HepG2 (cell line): ENCODE data around the gene KCNIP4. TPM values are rescaled to one million over a fixed set of nuclear protein-coding genes. Genes with fewer than 3 reads are reported as not detected.

ENCODE experiments used
- ARNTL ChIP-seq: sonication (generic); formaldehyde crosslinking; IDR thresholded peaks from 2 replicates; pipeline ENCODE4 v1.4.0; 2020; ENCODE audit warnings: mild to moderate bottlenecking, missing genetic modification reagents
- ATF2 ChIP-seq: sonication (generic); formaldehyde crosslinking; IDR thresholded peaks from 2 replicates; pipeline ENCODE4 v1.4.0; 2020; ENCODE audit warnings: missing genetic modification reagents
- CCAR2 ChIP-seq: fragments of 200-400 bp; formaldehyde crosslinking; optimal IDR thresholded peaks from 2 replicates; pipeline ENCODE3; 2018; ENCODE audit warnings: low read depth, mild to moderate bottlenecking, low read length, moderate library complexity
- E2F1 ChIP-seq: sonication (generic); formaldehyde crosslinking; IDR thresholded peaks from 2 replicates; pipeline ENCODE4 v1.5.0; 2020; ENCODE audit warnings: missing genetic modification reagents
- GATAD1 ChIP-seq: IDR thresholded peaks from 2 replicates; pipeline ENCODE4 v1.6.1; 2016; ENCODE audit warnings: missing genetic modification reagents, missing compliant biosample characterization
- HMG20B ChIP-seq: conservative IDR thresholded peaks from 2 replicates; pipeline ENCODE4 v1.6.1; 2016; ENCODE audit warnings: missing genetic modification reagents, missing compliant biosample characterization
- MXI1 ChIP-seq: IDR thresholded peaks from 3 replicates; pipeline ENCODE4 v1.6.1; 2012; ENCODE audit warnings: low read depth, low read length, inconsistent platforms, borderline replicate concordance
- NR2F1 ChIP-seq, 2 experiments: fragments of 450-650 bp in 1 of 2; formaldehyde crosslinking in 1 of 2; IDR thresholded peaks; 2 replicates each; pipeline versions ENCODE4 v1.5.0 to v1.6.1; 2016 to 2020; ENCODE audit warnings: mild to moderate bottlenecking in 1 of 2, missing compliant biosample characterization in 1 of 2, missing genetic modification reagents in 1 of 2, moderate library complexity in 1 of 2
- PAX8 ChIP-seq: sonication (generic); formaldehyde crosslinking; IDR thresholded peaks from 2 replicates; pipeline ENCODE4 v1.8.0; 2022; ENCODE audit warnings: mild to moderate bottlenecking, missing genetic modification reagents, borderline replicate concordance
- SALL1 ChIP-seq: sonication (generic); formaldehyde crosslinking; IDR thresholded peaks from 2 replicates; pipeline ENCODE4 v1.8.0; 2022; ENCODE audit warnings: mild to moderate bottlenecking, missing genetic modification reagents
- SP4 ChIP-seq: sonication (generic); formaldehyde crosslinking; IDR thresholded peaks from 2 replicates; pipeline ENCODE4 v1.8.1; 2023; ENCODE audit warnings: mild to moderate bottlenecking, missing genetic modification reagents
- XBP1 ChIP-seq: sonication (generic); formaldehyde crosslinking; IDR thresholded peaks from 2 replicates; pipeline ENCODE4 v1.5.0; 2020; ENCODE audit warnings: missing genetic modification reagents
- ZFP91 ChIP-seq: sonication (generic); formaldehyde crosslinking; IDR thresholded peaks from 2 replicates; pipeline ENCODE4 v1.9.0; 2022; ENCODE audit warnings: missing genetic modification reagents, mild to moderate bottlenecking, borderline replicate concordance
- ZNF101 ChIP-seq: sonication (generic); formaldehyde crosslinking; IDR thresholded peaks from 2 replicates; pipeline ENCODE4 v1.4.0; 2020; ENCODE audit warnings: mild to moderate bottlenecking, low read depth, missing genetic modification reagents, borderline replicate concordance
- ZNF468 ChIP-seq: sonication (generic); formaldehyde crosslinking; IDR thresholded peaks from 2 replicates; pipeline ENCODE4 v1.8.0; 2022; ENCODE audit warnings: mild to moderate bottlenecking, moderate library complexity, missing genetic modification reagents
- ZNF639 ChIP-seq: conservative IDR thresholded peaks from 2 replicates; pipeline ENCODE4 v1.6.1; 2018; ENCODE audit warnings: missing genetic modification reagents
- ZNF7 ChIP-seq: IDR thresholded peaks from 2 replicates; pipeline ENCODE4 v1.6.1; 2016; ENCODE audit warnings: missing biosample characterization, missing genetic modification reagents
- polyA plus RNA-seq, 8 experiments: library from polyadenylated mRNA; depleted of rRNA in 3 of 8; stranded (reverse) in 7 of 8; unstranded in 1 of 8; fragments of >200 nt; fragmentation: Illumina TruSeq in 4 of 8; extraction: Trizol in 4 of 8; gene quantifications; 2 replicates each; pipeline versions ENCODE4 v1.2.1 to v1.2.3, GENCODE V29; 2011 to 2016; ENCODE audit warnings: low read depth in 4 of 8, missing spikeins in 1 of 8, mixed read lengths in 1 of 8; ENCODE audit not compliant: insufficient read depth in 1 of 8
- total RNA-seq, 5 experiments: library from RNA; depleted of rRNA; stranded (reverse); fragments of >200 nt; fragmentation: Illumina TruSeq; extraction: Trizol; gene quantifications; 2 replicates each; pipeline ENCODE4 v1.2.3, GENCODE V29; 2016; ENCODE audit warnings: low read depth in 1 of 5
- TF ChIP-seq, protein P1 (sequence below): sonication (generic); formaldehyde crosslinking; IDR thresholded peaks from 2 replicates; pipeline ENCODE4 v1.5.0; 2020; ENCODE audit warnings: mild to moderate bottlenecking, missing genetic modification reagents, borderline replicate concordance
- TF ChIP-seq, protein P2 (sequence below): sonication (generic); formaldehyde crosslinking; IDR thresholded peaks from 2 replicates; pipeline ENCODE4 v1.8.0; 2022; ENCODE audit warnings: missing genetic modification reagents, mild to moderate bottlenecking, borderline replicate concordance

The KCNIP4 gene
- total and polyA plus RNA-seq, 2 of the 13 experiments (the other 11 are each of a cell fraction or from before 2014, with no cell fraction given) = 0.09 TPM; not detected in 1

GRCh38 chr4:20700007-20700761 is 1248.4 kb downstream of the KCNIP4 start, which contains the start of gene PACRGL (continued):
- TF ChIP-seq, protein P1, sequence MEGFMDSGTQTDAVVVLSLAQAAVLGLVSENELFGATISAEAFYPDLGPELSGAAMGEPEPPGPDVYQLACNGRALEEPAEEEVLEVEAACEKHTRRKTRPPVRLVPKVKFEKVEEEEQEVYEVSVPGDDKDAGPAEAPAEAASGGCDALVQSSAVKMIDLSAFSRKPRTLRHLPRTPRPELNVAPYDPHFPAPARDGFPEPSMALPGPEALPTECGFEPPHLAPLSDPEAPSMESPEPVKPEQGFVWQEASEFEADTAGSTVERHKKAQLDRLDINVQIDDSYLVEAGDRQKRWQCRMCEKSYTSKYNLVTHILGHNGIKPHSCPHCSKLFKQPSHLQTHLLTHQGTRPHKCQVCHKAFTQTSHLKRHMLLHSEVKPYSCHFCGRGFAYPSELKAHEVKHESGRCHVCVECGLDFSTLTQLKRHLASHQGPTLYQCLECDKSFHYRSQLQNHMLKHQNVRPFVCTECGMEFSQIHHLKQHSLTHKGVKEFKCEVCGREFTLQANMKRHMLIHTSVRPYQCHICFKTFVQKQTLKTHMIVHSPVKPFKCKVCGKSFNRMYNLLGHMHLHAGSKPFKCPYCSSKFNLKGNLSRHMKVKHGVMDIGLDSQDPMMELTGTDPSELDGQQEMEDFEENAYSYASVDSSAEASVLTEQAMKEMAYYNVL = peak; percentile 57; the same call in 1 of the 2 replicates
- TF ChIP-seq ZNF639 (CRISPR knock-in tag) = 0 out of 2 replicates have a peak, but pooled peaks have one; percentile 41
- TF ChIP-seq CCAR2 = no peak
- peak in 1 of 2 experiments; percentile 47; a peak in 1 of 4 replicates for TF ChIP-seq NR2F1 (CRISPR knock-in tag; IDR thresholded peaks at IDR 0.05)
- TF ChIP-seq ZNF468 (CRISPR knock-in tag) = no peak
- TF ChIP-seq GATAD1 (CRISPR knock-in tag) = peak; percentile 97
- TF ChIP-seq HMG20B = no peak
- TF ChIP-seq XBP1 = no peak
- peak; percentile 79; the same call in 1 of the 2 replicates for TF ChIP-seq ZFP91 (CRISPR knock-in tag)
- TF ChIP-seq SALL1 = peak; percentile 73
- TF ChIP-seq E2F1 (CRISPR knock-in tag) = peak; percentile 52; the same call in 1 of the 2 replicates
- TF ChIP-seq SP4 (CRISPR knock-in tag) = peak; percentile 69; the same call in 1 of the 2 replicates
- TF ChIP-seq ATF2 (CRISPR knock-in tag) = peak; percentile 74
- peak; percentile 19; the same call in 1 of the 2 replicates for TF ChIP-seq ZNF7 (CRISPR knock-in tag)
- TF ChIP-seq ARNTL (CRISPR knock-in tag) = peak; percentile 67; the same call in 1 of the 2 replicates
- peak; percentile 66; the same call in 1 of the 2 replicates for TF ChIP-seq PAX8 (CRISPR knock-in tag)
- TF ChIP-seq ZNF101 (CRISPR knock-in tag) = 0 out of 2 replicates have a peak, but pooled peaks have one; percentile 49
- TF ChIP-seq MXI1 = peak; percentile 95; the same call in 2 of the 3 replicates
- TF ChIP-seq, protein P2, sequence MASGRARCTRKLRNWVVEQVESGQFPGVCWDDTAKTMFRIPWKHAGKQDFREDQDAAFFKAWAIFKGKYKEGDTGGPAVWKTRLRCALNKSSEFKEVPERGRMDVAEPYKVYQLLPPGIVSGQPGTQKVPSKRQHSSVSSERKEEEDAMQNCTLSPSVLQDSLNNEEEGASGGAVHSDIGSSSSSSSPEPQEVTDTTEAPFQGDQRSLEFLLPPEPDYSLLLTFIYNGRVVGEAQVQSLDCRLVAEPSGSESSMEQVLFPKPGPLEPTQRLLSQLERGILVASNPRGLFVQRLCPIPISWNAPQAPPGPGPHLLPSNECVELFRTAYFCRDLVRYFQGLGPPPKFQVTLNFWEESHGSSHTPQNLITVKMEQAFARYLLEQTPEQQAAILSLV (CRISPR knock-in tag) = peak; percentile 58; the same call in 1 of the 2 replicates
